HepG2 (cell line): Measurements from ENCODE around the gene BMP6. TPM values are rescaled to one million over a fixed set of nuclear protein-coding genes. Genes with fewer than 3 reads are reported as not detected.

Source experiments
- ATAC-seq: fragments of 200-7000 bp; cut with Tn5 transposase; 3 replicates; pipeline ENCODE4 v1.9.1; 2020; ENCODE audit warnings: mild to moderate bottlenecking, moderate library complexity
- BruUV-seq: library from RNA; stranded (reverse); fragments of 400-500 nt; replicated peaks from 2 replicates; lab custom pipeline; 2021; lab: Mats Ljungman, UMichigan
- CTCF ChIA-PET: fragments of 300-600 bp; formaldehyde crosslinking; extraction: SDS; loops from one replicate; lab custom pipeline; 2021; ENCODE audit warnings: low total read pairs, inconsistent platforms, low intra/inter-chr PET ratio; lab: Yijun Ruan, JAX
- POLR2A ChIA-PET: fragments of 350-600 bp; sonication (Branson Sonifier 250); formaldehyde crosslinking; loops from one replicate; lab custom pipeline; 2020; ENCODE audit warnings: antibody characterized with exemption, inconsistent platforms; lab: Yijun Ruan, JAX
- DNase-seq: peaks from one replicate; pipeline ENCODE4 v3.0.0-alpha.2; 2015; ENCODE audit warnings: low spot score
- FAIRE-seq: peaks from 3 replicates; lab custom pipeline; 2011; peaks lifted over from hg19 to GRCh38; lab: Jason Lieb, UNC
- H2AFZ ChIP-seq: one replicate; pipeline ENCODE4 v1.6.1; 2011; ENCODE audit warnings: low read length, inconsistent platforms
- H3K27ac ChIP-seq: fragments of 300-600 bp; 3 replicates; pipeline ENCODE4 v1.8.0; 2011; ENCODE audit warnings: mixed run types, mild to moderate bottlenecking, mixed read lengths, low read length, inconsistent platforms; ENCODE audit not compliant: insufficient read depth; ENCODE audit errors: extremely low read length
- H3K27me3 ChIP-seq, 2 experiments: fragments of 200-600 bp in 1 of 2; 2 replicates in 1 of 2; 3 replicates in 1 of 2; pipeline versions ENCODE4 v1.6.0 to v1.8.0; 2011; ENCODE audit warnings: low read length in 2 of 2, mild to moderate bottlenecking in 2 of 2, moderate library complexity in 2 of 2, inconsistent platforms in 1 of 2; ENCODE audit not compliant: insufficient read depth in 2 of 2, control insufficient read depth in 1 of 2
- H3K36me3 ChIP-seq, 2 experiments: fragments of 200-600 bp in 1 of 2; replicated peaks in 1 of 2; 2 replicates in 1 of 2; 3 replicates in 1 of 2; pipeline versions ENCODE4 v1.5.1 to v1.8.0; 2011; ENCODE audit warnings: low read length in 2 of 2, inconsistent platforms in 1 of 2; ENCODE audit not compliant: insufficient read depth in 2 of 2, control insufficient read depth in 1 of 2
- H3K4me1 ChIP-seq: 2 replicates; pipeline ENCODE4 v1.5.1; 2012; ENCODE audit warnings: low read length, inconsistent platforms; ENCODE audit not compliant: insufficient read depth
- H3K4me2 ChIP-seq: 2 replicates; pipeline ENCODE4 v1.6.0; 2011; ENCODE audit warnings: low read depth, low read length, inconsistent platforms
- H3K4me3 ChIP-seq, 3 experiments: fragments of 200-600 bp in 1 of 3; sonication (generic), shearing (Covaris generic) in 1 of 3; replicated peaks in 1 of 3; 2 replicates each; pipeline ENCODE4 v1.5.1; 2011 to 2016; ENCODE audit warnings: low read length in 3 of 3, inconsistent platforms in 2 of 3, low read depth in 2 of 3, mild to moderate bottlenecking in 2 of 3, control low read depth in 1 of 3, mixed read lengths in 1 of 3; ENCODE audit not compliant: insufficient read depth in 1 of 3
- H3K79me2 ChIP-seq: one replicate; pipeline ENCODE4 v1.6.1; 2011; ENCODE audit warnings: low read length, inconsistent platforms; ENCODE audit not compliant: insufficient read depth
- H3K9ac ChIP-seq: 2 replicates; pipeline ENCODE4 v1.6.0; 2011; ENCODE audit warnings: mild to moderate bottlenecking, low read depth, low read length, inconsistent platforms; ENCODE audit not compliant: insufficient read depth
- H3K9me3 ChIP-seq: 2 replicates; pipeline ENCODE4 v1.5.1; 2012; ENCODE audit warnings: mild to moderate bottlenecking, low read length
- H4K20me1 ChIP-seq: 2 replicates; pipeline ENCODE4 v1.6.0; 2011; ENCODE audit warnings: inconsistent platforms, mild to moderate bottlenecking, low read length, moderate library complexity; ENCODE audit not compliant: insufficient read depth
- AGO1 ChIP-seq: fragments of 200-400 bp; formaldehyde crosslinking; IDR thresholded peaks from 2 replicates; pipeline ENCODE4 v1.6.1; 2017; ENCODE audit warnings: mild to moderate bottlenecking, low read depth, low read length, moderate library complexity; ENCODE audit not compliant: poor library complexity, severe bottlenecking
- EZH2 ChIP-seq: conservative IDR thresholded peaks from 2 replicates; pipeline ENCODE4 v1.6.1; 2012; ENCODE audit warnings: mild to moderate bottlenecking, low read depth, low read length, moderate library complexity
- HMGA1 ChIP-seq: sonication (generic); formaldehyde crosslinking; conservative IDR thresholded peaks from 2 replicates; pipeline ENCODE4 v1.4.0; 2020; ENCODE audit warnings: missing genetic modification reagents
- MIER2 ChIP-seq: IDR thresholded peaks from 2 replicates; pipeline ENCODE4 v1.6.1; 2016; ENCODE audit warnings: missing biosample characterization, missing genetic modification reagents
- NFE2 ChIP-seq: sonication (generic); formaldehyde crosslinking; IDR thresholded peaks from 2 replicates; pipeline ENCODE4 v1.4.0; 2020; ENCODE audit warnings: missing genetic modification reagents
- NFYB ChIP-seq: sonication (generic); formaldehyde crosslinking; IDR thresholded peaks from 2 replicates; pipeline ENCODE4 v1.4.0; 2020; ENCODE audit warnings: missing genetic modification reagents
- SKI ChIP-seq: fragments of 450-650 bp; IDR thresholded peaks from one replicate; pipeline ENCODE4 v1.6.1; 2018; ENCODE audit warnings: mild to moderate bottlenecking; ENCODE audit not compliant: partially characterized antibody
- TSC22D2 ChIP-seq: sonication (generic); formaldehyde crosslinking; IDR thresholded peaks from 2 replicates; pipeline ENCODE4 v1.5.1; 2020; ENCODE audit warnings: missing genetic modification reagents, mild to moderate bottlenecking, borderline replicate concordance
- ZBTB39 ChIP-seq: sonication (generic); formaldehyde crosslinking; IDR thresholded peaks from 2 replicates; pipeline ENCODE4 v1.5.0; 2020; ENCODE audit warnings: missing genetic modification reagents
- ZBTB7A ChIP-seq: sonication (generic); formaldehyde crosslinking; IDR thresholded peaks from 2 replicates; pipeline ENCODE4 v1.8.0; 2022; ENCODE audit warnings: mild to moderate bottlenecking, missing genetic modification reagents
- ZNF660 ChIP-seq: sonication (generic); formaldehyde crosslinking; IDR thresholded peaks from 2 replicates; pipeline ENCODE4 v1.5.1; 2020; ENCODE audit warnings: mild to moderate bottlenecking, low read depth, missing genetic modification reagents, borderline replicate concordance
- WGBS: methylation state at CpG from one replicate; pipeline ENCODE4 v1.1.6; 2017; ENCODE audit warnings: low lambda C conversion rate; 5-methylcytosine and 5-hydroxymethylcytosine counted together
- in situ Hi-C: cut with HindIII; loops from 2 replicates; pipeline ENCODE4 v1.10.0; 2017; ENCODE audit warnings: low pct_unique_long_range_greater_than_20kb; ENCODE audit not compliant: extremely low pct_ligation_motif_present
- intact Hi-C: fragments of 100-400 bp; cut with micrococcal nuclease; formaldehyde crosslinking; loops from one replicate; pipeline ENCODE4 v1.10.0; 2022; ENCODE audit not compliant: unreplicated experiment
- polyA plus RNA-seq, 8 experiments: library from polyadenylated mRNA; depleted of rRNA in 3 of 8; stranded (reverse) in 7 of 8; unstranded in 1 of 8; fragments of >200 nt; fragmentation: Illumina TruSeq in 4 of 8; extraction: Trizol in 4 of 8; gene quantifications; 2 replicates each; pipeline versions ENCODE4 v1.2.1 to v1.2.3, GENCODE V29; 2011 to 2016; ENCODE audit warnings: low read depth in 4 of 8, missing spikeins in 1 of 8, mixed read lengths in 1 of 8; ENCODE audit not compliant: insufficient read depth in 1 of 8
- total RNA-seq, 5 experiments: library from RNA; depleted of rRNA; stranded (reverse); fragments of >200 nt; fragmentation: Illumina TruSeq; extraction: Trizol; gene quantifications; 2 replicates each; pipeline ENCODE4 v1.2.3, GENCODE V29; 2016; ENCODE audit warnings: low read depth in 1 of 5

Gene BMP6
- total and polyA plus RNA-seq, 2 of the 13 experiments (the other 11 are each of a cell fraction or from before 2014, with no cell fraction given): 0.09 to 0.18 TPM

DNA sequence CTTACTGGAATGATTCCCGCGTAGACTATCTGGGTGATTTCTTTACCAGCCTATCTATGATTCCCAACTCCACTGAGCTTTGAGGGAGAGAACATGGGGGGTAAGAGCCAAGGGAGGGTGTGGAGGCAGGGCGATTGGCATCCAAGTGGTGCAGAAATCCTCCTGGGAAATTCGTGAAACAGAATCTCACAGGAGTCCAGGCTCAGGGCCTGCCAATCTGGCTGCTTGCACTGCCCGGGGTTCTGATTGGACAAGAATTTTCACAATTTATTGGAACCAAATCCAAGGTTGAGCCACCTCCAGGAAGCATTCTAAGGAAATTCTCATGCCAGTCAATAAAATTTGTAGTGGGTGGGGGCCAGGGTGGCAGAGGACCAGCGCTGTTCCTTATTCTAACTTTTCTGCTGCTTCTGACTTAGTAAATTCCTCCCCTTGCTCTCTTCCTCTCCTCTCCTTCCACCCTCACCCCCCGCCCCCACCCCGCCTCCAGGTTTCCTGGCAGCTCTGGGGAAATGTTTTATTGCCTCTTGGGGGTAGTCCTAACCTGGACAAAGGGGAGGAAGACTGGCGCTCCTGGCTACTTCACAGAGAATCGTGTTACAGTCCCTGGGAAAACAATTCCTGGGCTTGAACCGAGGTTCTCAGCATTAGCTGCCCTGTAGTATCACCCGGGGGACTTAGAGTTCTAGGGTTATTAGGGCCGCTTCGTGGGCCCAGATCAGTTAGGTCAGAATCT lies 3.1 kb downstream of the BMP6 start:
- H3K9ac ChIP-seq: no peak overlapping the region
- ATAC-seq: no peak
- TF ChIP-seq HMGA1 (CRISPR knock-in tag) (no peak), MIER2 (CRISPR knock-in tag) (no peak), NFYB (CRISPR knock-in tag) (no peak), SKI (no peak), AGO1 (no peak), ZBTB7A (CRISPR knock-in tag) (no peak), ZBTB39 (no peak), ZNF660 (CRISPR knock-in tag) (no peak), EZH2 (no peak), NFE2 (no peak), TSC22D2 (no peak)
- TF ChIP-seq, all 625 proteins: peak for 0
- no peak for FAIRE-seq
- H3K4me1 ChIP-seq: peaks cover 48% of the 10 kb centered on the region
- DNase-seq: no peak
- no peaks in the 10 kb centered on the region for H3K9me3 ChIP-seq
- H3K4me3 ChIP-seq: no peak overlapping the region
- in situ Hi-C loops (loop anchor here (5.0 to 10.0 kb wide), 2 partner anchors 278 to 336 kb away; partner anchors contain the start of gene BLOC1S5), intact Hi-C loops (loop anchor here (10.0 kb wide), 1 partner anchor 486 kb away; no protein-coding TSS in a partner anchor)
- no peak overlapping the region for H2AFZ ChIP-seq
- H3K27me3 ChIP-seq: peaks cover 24 to 94% of the 10 kb centered on the region in 2 experiments; a peak in 4 of 5 replicates
- H4K20me1 ChIP-seq: no peaks in the 10 kb centered on the region; the same call in 1 of the 2 replicates
- POLR2A ChIA-PET: no interaction called here
- BruUV-seq: no TSS peak
- CTCF ChIA-PET: no interaction called here
- H3K79me2 ChIP-seq: no peaks in the 10 kb centered on the region
- 20% methylated on average over 14 of the region's 14 CpGs for WGBS
- no peak overlapping the region for H3K4me2 ChIP-seq
- H3K36me3 ChIP-seq: no peaks in the 10 kb centered on the region
- no peak overlapping the region for H3K27ac ChIP-seq
